ENCODE results near the gene GSTT2B. TPM values are rescaled to one million over a fixed set of nuclear protein-coding genes. Genes with fewer than 3 reads are reported as not detected.
"Not testable (repeated sequence)": the region's sequence is repeated elsewhere in the genome, so short reads cannot be mapped to it uniquely, and the experiment has no call there.

Gene GSTT2B
- total and polyA plus RNA-seq, 2 donors (not counting 1 experiment from before 2014, with no cell fraction given), result not detected

DNA sequence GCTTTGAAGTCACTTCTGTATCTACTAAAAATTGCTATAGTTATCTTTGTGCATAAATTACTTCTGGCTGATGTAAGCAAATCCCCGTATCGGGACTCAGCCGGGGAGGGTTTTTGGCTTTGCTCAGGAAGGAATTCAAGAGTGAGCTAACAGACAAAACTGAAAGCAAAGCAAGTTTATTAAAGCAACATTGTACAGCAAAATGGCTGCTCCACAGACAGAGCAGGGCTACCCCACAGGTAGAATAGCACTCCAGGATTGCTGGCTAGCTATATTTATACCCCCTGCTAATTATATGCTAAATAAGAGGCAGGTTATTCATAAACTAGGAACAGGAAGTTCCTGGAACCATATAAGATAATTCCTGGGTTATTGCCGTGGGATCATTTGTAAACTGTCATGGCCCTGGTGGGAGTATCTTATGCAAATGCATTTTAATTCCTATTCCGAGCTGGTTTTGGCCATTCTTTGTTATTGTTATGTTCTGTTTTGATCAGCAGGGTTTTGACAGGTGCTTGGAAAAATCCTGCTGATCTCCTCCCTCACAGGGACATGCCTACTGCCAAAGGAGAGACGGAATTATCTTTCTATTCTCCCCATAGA lies 51.6 kb downstream of the GSTT2B start:
- H3K9ac ChIP-seq (ENCODE audit: low read length), result no peak overlapping the region
- peaks cover 15% of the 10 kb centered on the region for H3K4me1 Mint-ChIP-seq
- no peaks in the 10 kb centered on the region for H3K27me3 Mint-ChIP-seq
- no peak overlapping the region for H3K27ac Mint-ChIP-seq
- WGBS (ENCODE audit: insufficient coverage), result 100% methylated on average over 1 of the region's 6 CpGs
- ATAC-seq (ENCODE audit: low read depth), result no peak
- intact Hi-C loops (cut with micrococcal nuclease), result no loop called here
- H2AFZ ChIP-seq (ENCODE audit: insufficient read depth, low read depth, low read length, poor library complexity, severe bottlenecking), result no peak overlapping the region
- TF ChIP-seq, protein P1, sequence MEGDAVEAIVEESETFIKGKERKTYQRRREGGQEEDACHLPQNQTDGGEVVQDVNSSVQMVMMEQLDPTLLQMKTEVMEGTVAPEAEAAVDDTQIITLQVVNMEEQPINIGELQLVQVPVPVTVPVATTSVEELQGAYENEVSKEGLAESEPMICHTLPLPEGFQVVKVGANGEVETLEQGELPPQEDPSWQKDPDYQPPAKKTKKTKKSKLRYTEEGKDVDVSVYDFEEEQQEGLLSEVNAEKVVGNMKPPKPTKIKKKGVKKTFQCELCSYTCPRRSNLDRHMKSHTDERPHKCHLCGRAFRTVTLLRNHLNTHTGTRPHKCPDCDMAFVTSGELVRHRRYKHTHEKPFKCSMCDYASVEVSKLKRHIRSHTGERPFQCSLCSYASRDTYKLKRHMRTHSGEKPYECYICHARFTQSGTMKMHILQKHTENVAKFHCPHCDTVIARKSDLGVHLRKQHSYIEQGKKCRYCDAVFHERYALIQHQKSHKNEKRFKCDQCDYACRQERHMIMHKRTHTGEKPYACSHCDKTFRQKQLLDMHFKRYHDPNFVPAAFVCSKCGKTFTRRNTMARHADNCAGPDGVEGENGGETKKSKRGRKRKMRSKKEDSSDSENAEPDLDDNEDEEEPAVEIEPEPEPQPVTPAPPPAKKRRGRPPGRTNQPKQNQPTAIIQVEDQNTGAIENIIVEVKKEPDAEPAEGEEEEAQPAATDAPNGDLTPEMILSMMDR (IDR thresholded peaks at IDR 0.05), result no peak
- no peak for TF ChIP-seq EZH2 (IDR thresholded peaks at IDR 0.05; ENCODE audit: borderline replicate concordance, insufficient read depth, low read depth, low read length, poor library complexity, severe bottlenecking)
- POLR2A ChIA-PET, result no interaction called here
- H3K36me3 ChIP-seq (replicated peaks in 1 of 2; ENCODE audit: control extremely low read depth in 1 of 2, control insufficient read depth in 1 of 2, extremely low read depth in 1 of 2, insufficient read depth in 2 of 2, low read length in 1 of 2), result peaks cover 0 to 2% of the 10 kb centered on the region in 2 experiments
- H3K27ac ChIP-seq (ENCODE audit: low read length in 2 of 2), result no peak overlapping the region
- peaks cover 17% of the 10 kb centered on the region for H3K79me2 ChIP-seq (ENCODE audit: control insufficient read depth, insufficient read depth, low read length)
- CTCF ChIA-PET, result interaction anchor here (0.6 kb wide), 1 partner anchor 172 kb away, joined by 5 read pairs; no protein-coding TSS in a partner anchor
- H3K27me3 ChIP-seq (replicated peaks in 1 of 4; ENCODE audit: control extremely low read depth in 1 of 4, control insufficient read depth in 3 of 4, insufficient read depth in 4 of 4, low read length in 3 of 4), result peaks cover 0 to 9% (median 0%) of the 10 kb centered on the region in 4 experiments
- DNase-seq, result no peak
- no peaks in the 10 kb centered on the region for H3K9me3 Mint-ChIP-seq (ENCODE audit: insufficient read depth)
- no peak overlapping the region for H3K4me3 ChIP-seq (ENCODE audit: control extremely low read depth in 1 of 5, extremely low read depth in 1 of 5, insufficient read depth in 1 of 5, low read depth in 2 of 5, low read length in 4 of 5)
- peaks cover 10 to 11% of the 10 kb centered on the region in 2 donors for H3K4me1 ChIP-seq (ENCODE audit: control insufficient read depth in 2 of 2, insufficient read depth in 2 of 2, low read length in 2 of 2)
- no peaks in the 10 kb centered on the region for H4K20me1 ChIP-seq (ENCODE audit: control insufficient read depth, insufficient read depth, low read length, poor library complexity, severe bottlenecking)
- no peak overlapping the region for H3K4me3 Mint-ChIP-seq
- H3K9me3 ChIP-seq (ENCODE audit: control extremely low read depth in 1 of 3, control insufficient read depth in 2 of 3, insufficient read depth in 1 of 3, low read length in 2 of 3), result no peaks in the 10 kb centered on the region
- H3K4me2 ChIP-seq (replicated peaks; ENCODE audit: low read depth, low read length, poor library complexity, severe bottlenecking), result no peak overlapping the region

DNA sequence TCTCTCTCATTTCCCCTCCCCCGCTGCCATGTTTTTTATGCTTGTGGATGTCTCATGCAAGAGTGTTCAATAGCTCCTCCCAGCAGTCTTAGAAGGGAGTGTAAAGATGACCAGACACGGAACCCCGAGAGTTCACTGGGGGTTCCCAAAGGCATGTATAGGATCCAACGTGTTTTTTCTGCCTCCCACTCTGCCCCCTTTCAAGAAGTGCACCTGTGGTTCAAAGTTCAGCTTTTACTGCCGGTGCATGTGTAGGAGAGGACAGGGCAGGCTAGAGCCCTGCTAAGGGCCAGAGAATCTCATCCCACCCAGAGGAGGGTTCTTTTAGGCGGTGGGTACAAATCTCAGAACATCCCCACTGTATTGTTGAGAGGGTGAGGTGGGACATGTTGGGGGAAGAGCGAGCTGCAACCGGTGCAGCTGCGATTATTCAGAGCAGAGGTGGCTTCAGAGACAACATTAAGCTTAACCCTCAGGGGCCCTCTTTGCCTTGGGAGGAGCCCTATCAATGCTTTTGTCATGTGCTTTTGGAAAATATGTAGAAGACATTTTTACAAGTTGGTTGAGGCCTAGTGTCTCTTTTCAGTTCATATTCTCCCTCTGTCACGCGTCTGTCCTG lies 52.3 kb downstream of the GSTT2B start:
- DNase-seq (no peak), ATAC-seq (ENCODE audit: low read depth) (no peak)
- Histone ChIP-seq H3K79me2 (ENCODE audit: control insufficient read depth, insufficient read depth, low read length) (peaks cover 17% of the 10 kb centered on the region), H4K20me1 (ENCODE audit: control insufficient read depth, insufficient read depth, low read length, poor library complexity, severe bottlenecking) (no peaks in the 10 kb centered on the region), H3K9ac (ENCODE audit: low read length) (no peak overlapping the region), H3K4me1 (ENCODE audit: control insufficient read depth in 2 of 2, insufficient read depth in 2 of 2, low read length in 2 of 2) (peaks cover 6 to 8% of the 10 kb centered on the region in 2 donors), H3K27me3 (replicated peaks in 1 of 4; ENCODE audit: control extremely low read depth in 1 of 4, control insufficient read depth in 3 of 4, insufficient read depth in 4 of 4, low read length in 3 of 4) (peaks cover 0 to 9% (median 0%) of the 10 kb centered on the region in 4 experiments), H3K9me3 (ENCODE audit: control extremely low read depth in 1 of 3, control insufficient read depth in 2 of 3, insufficient read depth in 1 of 3, low read length in 2 of 3) (no peaks in the 10 kb centered on the region), H2AFZ (ENCODE audit: insufficient read depth, low read depth, low read length, poor library complexity, severe bottlenecking) (no peak overlapping the region), H3K36me3 (replicated peaks in 1 of 2; ENCODE audit: control extremely low read depth in 1 of 2, control insufficient read depth in 1 of 2, extremely low read depth in 1 of 2, insufficient read depth in 2 of 2, low read length in 1 of 2) (peaks cover 0 to 4% of the 10 kb centered on the region in 2 experiments), H3K4me3 (ENCODE audit: control extremely low read depth in 1 of 5, extremely low read depth in 1 of 5, insufficient read depth in 1 of 5, low read depth in 2 of 5, low read length in 4 of 5) (no peak overlapping the region), H3K27ac (ENCODE audit: low read length in 2 of 2) (no peak overlapping the region), H3K4me2 (replicated peaks; ENCODE audit: low read depth, low read length, poor library complexity, severe bottlenecking) (no peak overlapping the region)
- intact Hi-C loops (cut with micrococcal nuclease), result no loop called here
- ChIA-PET CTCF (no interaction called here), POLR2A (no interaction called here)
- H3K27me3 Mint-ChIP-seq, result no peaks in the 10 kb centered on the region
- no peak overlapping the region for H3K27ac Mint-ChIP-seq
- TF ChIP-seq, protein P1 (IDR thresholded peaks at IDR 0.05), result no peak
- TF ChIP-seq EZH2 (IDR thresholded peaks at IDR 0.05; ENCODE audit: borderline replicate concordance, insufficient read depth, low read depth, low read length, poor library complexity, severe bottlenecking), result no peak
- H3K4me3 Mint-ChIP-seq, result no peak overlapping the region
- WGBS (ENCODE audit: insufficient coverage), result 90% methylated on average over 3 of the region's 11 CpGs
- no peaks in the 10 kb centered on the region for H3K9me3 Mint-ChIP-seq (ENCODE audit: insufficient read depth)
- H3K4me1 Mint-ChIP-seq, result peaks cover 10% of the 10 kb centered on the region

DNA sequence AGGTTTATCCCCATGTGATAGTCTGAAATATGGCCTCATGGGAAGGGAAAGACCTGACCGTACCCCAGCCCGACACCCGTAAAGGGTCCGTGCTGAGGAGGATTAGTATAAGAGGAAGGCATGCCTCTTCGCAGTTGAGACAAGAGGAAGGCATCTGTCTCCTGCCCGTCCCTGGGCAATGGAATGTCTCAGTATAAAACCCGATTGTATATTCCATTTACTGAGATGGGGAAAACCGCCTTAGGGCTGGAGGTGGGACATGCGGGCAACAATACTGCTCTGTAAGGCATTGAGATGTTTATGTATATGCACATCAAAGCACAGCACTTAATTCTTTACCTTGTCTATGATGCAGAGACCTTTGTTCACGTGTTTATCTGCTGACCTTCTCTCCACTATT lies 53.6 kb downstream of the GSTT2B start:
- H4K20me1 ChIP-seq (ENCODE audit: control insufficient read depth, insufficient read depth, low read length, poor library complexity, severe bottlenecking); ATAC-seq (ENCODE audit: low read depth); H3K27ac ChIP-seq (ENCODE audit: low read length in 2 of 2); H3K4me1 Mint-ChIP-seq; H3K4me3 Mint-ChIP-seq; CTCF ChIA-PET; H3K36me3 ChIP-seq (replicated peaks in 1 of 2; ENCODE audit: control extremely low read depth in 1 of 2, control insufficient read depth in 1 of 2, extremely low read depth in 1 of 2, insufficient read depth in 2 of 2, low read length in 1 of 2); H3K9me3 ChIP-seq (ENCODE audit: control extremely low read depth in 1 of 3, control insufficient read depth in 2 of 3, insufficient read depth in 1 of 3, low read length in 2 of 3); POLR2A ChIA-PET; H3K27me3 Mint-ChIP-seq; DNase-seq; H3K27ac Mint-ChIP-seq; H3K4me3 ChIP-seq (ENCODE audit: control extremely low read depth in 1 of 5, extremely low read depth in 1 of 5, insufficient read depth in 1 of 5, low read depth in 2 of 5, low read length in 4 of 5); H3K4me1 ChIP-seq (ENCODE audit: control insufficient read depth in 2 of 2, insufficient read depth in 2 of 2, low read length in 2 of 2); H3K9me3 Mint-ChIP-seq (ENCODE audit: insufficient read depth); H2AFZ ChIP-seq (ENCODE audit: insufficient read depth, low read depth, low read length, poor library complexity, severe bottlenecking); intact Hi-C loops (cut with micrococcal nuclease); H3K4me2 ChIP-seq (replicated peaks; ENCODE audit: low read depth, low read length, poor library complexity, severe bottlenecking); H3K9ac ChIP-seq (ENCODE audit: low read length): not testable (repeated sequence)
- no CpG with 5 or more reads among the region's 10 CpGs for WGBS (ENCODE audit: insufficient coverage)
- H3K79me2 ChIP-seq (ENCODE audit: control insufficient read depth, insufficient read depth, low read length), result peaks cover 16% of the 10 kb centered on the region
- H3K27me3 ChIP-seq (replicated peaks in 1 of 4; ENCODE audit: control extremely low read depth in 1 of 4, control insufficient read depth in 3 of 4, insufficient read depth in 4 of 4, low read length in 3 of 4), result peaks cover 0 to 12% (median 0%) of the 10 kb centered on the region in 4 experiments

All from B cell (primary cell).